Osteoblast (primary cell): ENCODE data around the gene PALLD. TPM values are rescaled to one million over a fixed set of nuclear protein-coding genes. Genes with fewer than 3 reads are reported as not detected.

Experiments used
- DNase-seq: peaks from one replicate; pipeline ENCODE4 v3.0.0; 2011; ENCODE audit warnings: low spot score, mixed read lengths; ENCODE audit not compliant: insufficient read length; ENCODE audit errors: missing footprints
- H2AFZ ChIP-seq: 2 replicates; pipeline ENCODE4 v1.6.0; 2011; ENCODE audit warnings: mild to moderate bottlenecking, low read length
- H3K27ac ChIP-seq: 2 replicates; pipeline ENCODE4 v1.5.1; 2011; ENCODE audit warnings: mild to moderate bottlenecking, low read depth, low read length, moderate library complexity
- H3K27me3 ChIP-seq: 2 replicates; pipeline ENCODE4 v1.6.0; 2012; ENCODE audit warnings: mild to moderate bottlenecking, control low read depth, inconsistent platforms, low read length, moderate library complexity; ENCODE audit not compliant: insufficient read depth
- H3K36me3 ChIP-seq: 2 replicates; pipeline ENCODE4 v1.5.1; 2011; ENCODE audit warnings: mild to moderate bottlenecking, low read length, control low read depth, moderate library complexity; ENCODE audit not compliant: insufficient read depth
- H3K4me1 ChIP-seq: 2 replicates; pipeline ENCODE4 v1.5.1; 2011; ENCODE audit warnings: mild to moderate bottlenecking, low read length, control low read depth, moderate library complexity; ENCODE audit not compliant: insufficient read depth
- H3K4me2 ChIP-seq: 2 replicates; pipeline ENCODE4 v1.6.0; 2011; ENCODE audit warnings: mild to moderate bottlenecking, low read length; ENCODE audit not compliant: insufficient read depth
- H3K4me3 ChIP-seq: fragments of 200-600 bp; sonication (generic); 3 replicates; pipeline ENCODE4 v1.5.1; 2012; ENCODE audit warnings: mild to moderate bottlenecking, low read length, inconsistent platforms; ENCODE audit not compliant: insufficient read depth
- H3K79me2 ChIP-seq: 2 replicates; pipeline ENCODE4 v1.6.0; 2012; ENCODE audit warnings: mild to moderate bottlenecking, low read length, control low read depth, inconsistent platforms; ENCODE audit not compliant: insufficient read depth
- H3K9me3 ChIP-seq: 2 replicates; pipeline ENCODE4 v1.5.1; 2011; ENCODE audit warnings: low read depth, low read length, control low read depth
- H4K20me1 ChIP-seq: 2 replicates; pipeline ENCODE4 v1.6.0; 2012; ENCODE audit warnings: mild to moderate bottlenecking, low read length, control low read depth; ENCODE audit not compliant: insufficient read depth
- CTCF ChIP-seq: IDR thresholded peaks from 2 replicates; pipeline ENCODE4 v1.5.1; 2011; ENCODE audit warnings: mild to moderate bottlenecking, low read depth, low read length, moderate library complexity; ENCODE audit errors: extremely low read depth
- total RNA-seq: library from RNA; depleted of rRNA; stranded (reverse); fragments of >200 nt; gene quantifications from 2 replicates; pipeline ENCODE4 v1.2.3, GENCODE V29; 2012

The PALLD gene
- total RNA-seq, 1 donor, result 244 TPM

GRCh38 chr4:168900080-168900479, 403.2 kb downstream of the PALLD start:
- Histone ChIP-seq H3K79me2 (peaks cover 2% of the 10 kb centered on the region), H2AFZ (no peak overlapping the region), H3K4me1 (no peaks in the 10 kb centered on the region), H3K4me2 (no peak overlapping the region), H3K4me3 (no peak overlapping the region), H3K36me3 (peaks cover 90% of the 10 kb centered on the region), H3K27ac (no peak overlapping the region), H3K27me3 (no peaks in the 10 kb centered on the region), H3K9me3 (no peaks in the 10 kb centered on the region), H4K20me1 (no peaks in the 10 kb centered on the region)
- DNase-seq, result no peak
- no peak for TF ChIP-seq CTCF

- Histone ChIP-seq H3K4me3 (no peak overlapping the region), H3K79me2 (peaks cover 3% of the 10 kb centered on the region), H3K4me1 (peaks cover 17% of the 10 kb centered on the region), H3K27ac (peak overlapping the region; percentile 70), H3K27me3 (no peaks in the 10 kb centered on the region), H2AFZ (no peak overlapping the region), H3K36me3 (peaks cover 89% of the 10 kb centered on the region), H4K20me1 (no peaks in the 10 kb centered on the region), H3K9me3 (no peaks in the 10 kb centered on the region), H3K4me2 (no peak overlapping the region)
- no peak for TF ChIP-seq CTCF
- DNase-seq, result no peak
These were observed 410.4 kb downstream of the PALLD start for GRCh38 chr4:168907119-168907698.

GRCh38 chr4:168908093-168908492, 411.2 kb downstream of the PALLD start:
- peak overlapping the region; percentile 70 for H3K27ac ChIP-seq
- no peaks in the 10 kb centered on the region for H3K9me3 ChIP-seq
- DNase-seq, result peak; percentile 52
- H3K36me3 ChIP-seq, result peaks cover 88% of the 10 kb centered on the region
- H4K20me1 ChIP-seq, result no peaks in the 10 kb centered on the region
- H3K27me3 ChIP-seq, result no peaks in the 10 kb centered on the region
- TF ChIP-seq CTCF, result no peak
- H3K79me2 ChIP-seq, result peaks cover 3% of the 10 kb centered on the region
- H3K4me2 ChIP-seq, result no peak overlapping the region
- H3K4me3 ChIP-seq, result no peak overlapping the region
- no peak overlapping the region for H2AFZ ChIP-seq
- peaks cover 17% of the 10 kb centered on the region for H3K4me1 ChIP-seq

GRCh38 chr4:168908851-168909273, 412.0 kb downstream of the PALLD start:
- no peak for DNase-seq
- TF ChIP-seq CTCF, result no peak
- Histone ChIP-seq H4K20me1 (no peaks in the 10 kb centered on the region), H3K79me2 (peaks cover 3% of the 10 kb centered on the region), H3K27me3 (no peaks in the 10 kb centered on the region), H2AFZ (no peak overlapping the region), H3K4me3 (no peak overlapping the region), H3K4me1 (peaks cover 17% of the 10 kb centered on the region), H3K9me3 (no peaks in the 10 kb centered on the region), H3K36me3 (peaks cover 87% of the 10 kb centered on the region), H3K4me2 (no peak overlapping the region), H3K27ac (peak overlapping the region; percentile 70)
